Fibroblast of lung (primary cell): Measurements from ENCODE around the gene APC.

Source experiments
- CTCF ChIP-seq, 2 donors: IDR thresholded peaks in 1 of 2; conservative IDR thresholded peaks in 1 of 2; 1 replicate in 1 of 2; 2 replicates in 1 of 2; pipeline ENCODE4 v1.5.1; 2011 to 2012; ENCODE audit warnings: low read length in 2 of 2, control low read depth in 1 of 2, inconsistent platforms in 1 of 2, low read depth in 1 of 2, mild to moderate bottlenecking in 1 of 2
- EZH2 ChIP-seq: IDR thresholded peaks from 2 replicates; pipeline ENCODE4 v1.5.1; 2012; ENCODE audit warnings: low read length, control low read depth, mild to moderate bottlenecking; ENCODE audit errors: missing control alignments

GRCh38 chr5:112718344-112718743 lies 19.3 kb upstream of the APC start:
- TF ChIP-seq CTCF (conservative IDR thresholded peaks at IDR 0.05 in 1 of 2, IDR thresholded peaks at IDR 0.05 in 1 of 2; ENCODE audit: low read depth in 1 of 2, low read length in 2 of 2): no peak
- no peak for TF ChIP-seq EZH2
